Liver (tissue), 9 donors: ENCODE results near the gene MARK3. TPM values are rescaled to one million over a fixed set of nuclear protein-coding genes. Genes with fewer than 3 reads are reported as not detected.
A peak's percentile ranks its signal among the peaks of the same experiment; 100 is the strongest.

Source experiments
- DNase-seq: peaks from one replicate; pipeline ENCODE4 v3.0.0-alpha.2; 2017; ENCODE audit warnings: low spot score
- H3K27ac ChIP-seq, 2 donors: one replicate each; pipeline ENCODE4 v1.7.0; 2013; ENCODE audit warnings: inconsistent platforms in 2 of 2, low read length in 2 of 2, control low read depth in 1 of 2, low read depth in 1 of 2, mild to moderate bottlenecking in 1 of 2
- H3K27me3 ChIP-seq, 4 donors: one replicate each; pipeline versions ENCODE4 v1.6.1 to v1.7.0; 2013; ENCODE audit warnings: low read length in 3 of 4, inconsistent platforms in 1 of 4, mild to moderate bottlenecking in 1 of 4, moderate library complexity in 1 of 4; ENCODE audit not compliant: control insufficient read depth in 4 of 4, insufficient read depth in 4 of 4
- H3K36me3 ChIP-seq, 4 donors: one replicate each; pipeline versions ENCODE4 v1.6.1 to v1.7.0; 2013; ENCODE audit warnings: low read length in 3 of 4, mild to moderate bottlenecking in 3 of 4, low read depth in 1 of 4, moderate library complexity in 1 of 4; ENCODE audit not compliant: control insufficient read depth in 4 of 4, insufficient read depth in 3 of 4
- H3K4me1 ChIP-seq, 4 donors: one replicate each; pipeline versions ENCODE4 v1.6.1 to v1.7.0; 2013; ENCODE audit warnings: low read length in 3 of 4, mild to moderate bottlenecking in 3 of 4, moderate library complexity in 1 of 4; ENCODE audit not compliant: control insufficient read depth in 4 of 4, insufficient read depth in 4 of 4
- H3K4me3 ChIP-seq, 3 donors: one replicate each; pipeline versions ENCODE4 v1.6.1 to v1.7.0; 2013; ENCODE audit warnings: low read length in 3 of 3, control low read depth in 1 of 3, low read depth in 1 of 3, mild to moderate bottlenecking in 1 of 3
- H3K9ac ChIP-seq, 2 donors: one replicate each; pipeline ENCODE4 v1.7.0; 2013; ENCODE audit warnings: low read length in 2 of 2, mild to moderate bottlenecking in 2 of 2, moderate library complexity in 2 of 2, control low read depth in 1 of 2, low read depth in 1 of 2
- H3K9me3 ChIP-seq, 4 donors: one replicate each; pipeline versions ENCODE4 v1.6.1 to v1.7.0; 2013; ENCODE audit warnings: low read length in 3 of 4; ENCODE audit not compliant: control insufficient read depth in 4 of 4
- EGR1 ChIP-seq, 2 donors: IDR thresholded peaks; 2 replicates each; pipeline ENCODE4 v1.6.1; 2016 to 2018; ENCODE audit warnings: antibody characterized with exemption in 2 of 2, low read depth in 2 of 2
- FOXA1 ChIP-seq: IDR thresholded peaks from 2 replicates; pipeline ENCODE4 v1.6.1; 2016; ENCODE audit warnings: antibody characterized with exemption
- FOXA2 ChIP-seq: IDR thresholded peaks from 2 replicates; pipeline ENCODE4 v1.6.1; 2016; ENCODE audit warnings: antibody characterized with exemption
- GABPA ChIP-seq, 2 donors: IDR thresholded peaks in 1 of 2; conservative IDR thresholded peaks in 1 of 2; 2 replicates each; pipeline ENCODE4 v1.6.1; 2016; ENCODE audit warnings: antibody characterized with exemption in 2 of 2, mild to moderate bottlenecking in 1 of 2, moderate library complexity in 1 of 2
- HNF4A ChIP-seq, 2 donors: conservative IDR thresholded peaks; 2 replicates each; pipeline ENCODE4 v1.6.1; 2016; ENCODE audit warnings: antibody characterized with exemption in 2 of 2, mild to moderate bottlenecking in 2 of 2
- JUND ChIP-seq, 2 donors: IDR thresholded peaks; 2 replicates each; pipeline ENCODE4 v1.6.1; 2016; ENCODE audit warnings: antibody characterized with exemption in 2 of 2
- RAD21 ChIP-seq, 2 donors: IDR thresholded peaks; 2 replicates each; pipeline ENCODE4 v1.6.1; 2016; ENCODE audit warnings: antibody characterized with exemption in 2 of 2, mild to moderate bottlenecking in 2 of 2
- RXRA ChIP-seq, 2 donors: IDR thresholded peaks; 2 replicates each; pipeline ENCODE4 v1.6.1; 2017 to 2018; ENCODE audit warnings: antibody characterized with exemption in 2 of 2, mild to moderate bottlenecking in 1 of 2
- SP1 ChIP-seq: IDR thresholded peaks from 2 replicates; pipeline ENCODE4 v1.6.1; 2018; ENCODE audit warnings: antibody characterized with exemption, mild to moderate bottlenecking
- TAF1 ChIP-seq: conservative IDR thresholded peaks from 2 replicates; pipeline ENCODE4 v1.6.1; 2016; ENCODE audit warnings: antibody characterized with exemption, mild to moderate bottlenecking
- WGBS: extraction: QIAGEN DNeasy Blood & Tissue Kit; methylation state at CpG from one replicate; pipeline ENCODE4 v1.1.7; 2013; 5-methylcytosine and 5-hydroxymethylcytosine counted together
- polyA plus RNA-seq, 2 donors: library from polyadenylated mRNA; stranded (reverse) in 1 of 2; unstranded in 1 of 2; fragments of 200-250 nt in 1 of 2; fragments of >200 nt in 1 of 2; fragmentation: Nextera tagmentation in 1 of 2; extraction: Ambion mirVana in 1 of 2; gene quantifications; one replicate each; pipeline versions ENCODE4 v1.2.1 to v1.2.3, GENCODE V29; 2013 to 2015
- total RNA-seq, 2 donors: library from RNA; depleted of rRNA; stranded (reverse); fragments of >200 nt; gene quantifications; one replicate each; pipeline ENCODE4 v1.2.3, GENCODE V29; 2014
- TF ChIP-seq, protein P1 (sequence below): fragments of 150-350 bp; IDR thresholded peaks from 2 replicates; pipeline ENCODE4 v1.5.1; 2017; ENCODE audit warnings: improper control_type of control experiment, low read depth, low read length; ENCODE audit not compliant: missing input control
- TF ChIP-seq, protein P2 (sequence below): IDR thresholded peaks from 2 replicates; pipeline ENCODE4 v1.6.1; 2016; ENCODE audit warnings: antibody characterized with exemption
- TF ChIP-seq, protein P3 (sequence below): IDR thresholded peaks from 2 replicates; pipeline ENCODE4 v1.6.1; 2016; ENCODE audit warnings: antibody characterized with exemption, mild to moderate bottlenecking
- TF ChIP-seq, protein P4 (sequence below): IDR thresholded peaks from 2 replicates; pipeline ENCODE4 v1.6.1; 2016; ENCODE audit warnings: antibody characterized with exemption
- donor health status: healthy.
- donor health status: healthy.
- donor health status: healthy.
- donor health status: healthy.
- donor health status: healthy.

Gene MARK3
- total and polyA plus RNA-seq, 4 donors, result 14.1 to 86.0 (median 33.0) TPM

DNA sequence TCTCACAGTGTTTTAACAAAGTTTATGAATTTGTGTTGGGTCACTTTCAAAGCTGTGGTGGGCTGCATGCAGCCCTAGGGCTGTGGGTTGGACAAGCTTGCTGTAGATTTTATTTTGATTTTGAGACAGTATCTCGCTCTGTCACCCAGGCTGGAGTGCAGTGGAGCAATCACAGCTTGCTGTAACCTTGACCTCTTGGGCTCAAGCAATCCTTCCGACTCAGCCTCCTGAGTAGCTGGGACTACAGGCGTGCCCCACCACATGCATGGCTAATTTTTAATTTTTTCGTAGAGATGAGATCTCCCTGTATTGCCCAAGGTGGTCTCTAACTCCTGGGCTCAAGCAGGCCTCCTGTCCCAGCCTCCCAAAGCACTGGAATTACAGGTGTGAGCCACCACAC is 5.4 kb downstream of the MARK3 start:
- DNase-seq, result no peak
- TF ChIP-seq GABPA (IDR thresholded peaks at IDR 0.05 in 1 of 2, conservative IDR thresholded peaks at IDR 0.05 in 1 of 2) (no peak), EGR1 (IDR thresholded peaks at IDR 0.05; ENCODE audit: low read depth in 2 of 2) (no peak), JUND (IDR thresholded peaks at IDR 0.05) (no peak), HNF4A (conservative IDR thresholded peaks at IDR 0.05) (no peak), TAF1 (no peak), SP1 (no peak), FOXA1 (no peak), FOXA2 (no peak), RAD21 (IDR thresholded peaks at IDR 0.05) (no peak), RXRA (IDR thresholded peaks at IDR 0.05) (no peak)
- TF ChIP-seq, protein P1, sequence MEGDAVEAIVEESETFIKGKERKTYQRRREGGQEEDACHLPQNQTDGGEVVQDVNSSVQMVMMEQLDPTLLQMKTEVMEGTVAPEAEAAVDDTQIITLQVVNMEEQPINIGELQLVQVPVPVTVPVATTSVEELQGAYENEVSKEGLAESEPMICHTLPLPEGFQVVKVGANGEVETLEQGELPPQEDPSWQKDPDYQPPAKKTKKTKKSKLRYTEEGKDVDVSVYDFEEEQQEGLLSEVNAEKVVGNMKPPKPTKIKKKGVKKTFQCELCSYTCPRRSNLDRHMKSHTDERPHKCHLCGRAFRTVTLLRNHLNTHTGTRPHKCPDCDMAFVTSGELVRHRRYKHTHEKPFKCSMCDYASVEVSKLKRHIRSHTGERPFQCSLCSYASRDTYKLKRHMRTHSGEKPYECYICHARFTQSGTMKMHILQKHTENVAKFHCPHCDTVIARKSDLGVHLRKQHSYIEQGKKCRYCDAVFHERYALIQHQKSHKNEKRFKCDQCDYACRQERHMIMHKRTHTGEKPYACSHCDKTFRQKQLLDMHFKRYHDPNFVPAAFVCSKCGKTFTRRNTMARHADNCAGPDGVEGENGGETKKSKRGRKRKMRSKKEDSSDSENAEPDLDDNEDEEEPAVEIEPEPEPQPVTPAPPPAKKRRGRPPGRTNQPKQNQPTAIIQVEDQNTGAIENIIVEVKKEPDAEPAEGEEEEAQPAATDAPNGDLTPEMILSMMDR, result no peak
- TF ChIP-seq, protein P2, sequence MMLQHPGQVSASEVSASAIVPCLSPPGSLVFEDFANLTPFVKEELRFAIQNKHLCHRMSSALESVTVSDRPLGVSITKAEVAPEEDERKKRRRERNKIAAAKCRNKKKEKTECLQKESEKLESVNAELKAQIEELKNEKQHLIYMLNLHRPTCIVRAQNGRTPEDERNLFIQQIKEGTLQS, result no peak
- TF ChIP-seq, protein P3, sequence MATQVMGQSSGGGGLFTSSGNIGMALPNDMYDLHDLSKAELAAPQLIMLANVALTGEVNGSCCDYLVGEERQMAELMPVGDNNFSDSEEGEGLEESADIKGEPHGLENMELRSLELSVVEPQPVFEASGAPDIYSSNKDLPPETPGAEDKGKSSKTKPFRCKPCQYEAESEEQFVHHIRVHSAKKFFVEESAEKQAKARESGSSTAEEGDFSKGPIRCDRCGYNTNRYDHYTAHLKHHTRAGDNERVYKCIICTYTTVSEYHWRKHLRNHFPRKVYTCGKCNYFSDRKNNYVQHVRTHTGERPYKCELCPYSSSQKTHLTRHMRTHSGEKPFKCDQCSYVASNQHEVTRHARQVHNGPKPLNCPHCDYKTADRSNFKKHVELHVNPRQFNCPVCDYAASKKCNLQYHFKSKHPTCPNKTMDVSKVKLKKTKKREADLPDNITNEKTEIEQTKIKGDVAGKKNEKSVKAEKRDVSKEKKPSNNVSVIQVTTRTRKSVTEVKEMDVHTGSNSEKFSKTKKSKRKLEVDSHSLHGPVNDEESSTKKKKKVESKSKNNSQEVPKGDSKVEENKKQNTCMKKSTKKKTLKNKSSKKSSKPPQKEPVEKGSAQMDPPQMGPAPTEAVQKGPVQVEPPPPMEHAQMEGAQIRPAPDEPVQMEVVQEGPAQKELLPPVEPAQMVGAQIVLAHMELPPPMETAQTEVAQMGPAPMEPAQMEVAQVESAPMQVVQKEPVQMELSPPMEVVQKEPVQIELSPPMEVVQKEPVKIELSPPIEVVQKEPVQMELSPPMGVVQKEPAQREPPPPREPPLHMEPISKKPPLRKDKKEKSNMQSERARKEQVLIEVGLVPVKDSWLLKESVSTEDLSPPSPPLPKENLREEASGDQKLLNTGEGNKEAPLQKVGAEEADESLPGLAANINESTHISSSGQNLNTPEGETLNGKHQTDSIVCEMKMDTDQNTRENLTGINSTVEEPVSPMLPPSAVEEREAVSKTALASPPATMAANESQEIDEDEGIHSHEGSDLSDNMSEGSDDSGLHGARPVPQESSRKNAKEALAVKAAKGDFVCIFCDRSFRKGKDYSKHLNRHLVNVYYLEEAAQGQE, result no peak
- Histone ChIP-seq H3K4me1 (peaks cover 14 to 40% (median 18%) of the 10 kb centered on the region in 4 donors), H3K36me3 (no peaks in the 10 kb centered on the region), H3K9me3 (no peaks in the 10 kb centered on the region), H3K27ac (no peak overlapping the region), H3K9ac (no peak overlapping the region), H3K4me3 (no peak overlapping the region), H3K27me3 (no peaks in the 10 kb centered on the region)
- WGBS, result 76% methylated on average over 4 of the region's 4 CpGs

DNA sequence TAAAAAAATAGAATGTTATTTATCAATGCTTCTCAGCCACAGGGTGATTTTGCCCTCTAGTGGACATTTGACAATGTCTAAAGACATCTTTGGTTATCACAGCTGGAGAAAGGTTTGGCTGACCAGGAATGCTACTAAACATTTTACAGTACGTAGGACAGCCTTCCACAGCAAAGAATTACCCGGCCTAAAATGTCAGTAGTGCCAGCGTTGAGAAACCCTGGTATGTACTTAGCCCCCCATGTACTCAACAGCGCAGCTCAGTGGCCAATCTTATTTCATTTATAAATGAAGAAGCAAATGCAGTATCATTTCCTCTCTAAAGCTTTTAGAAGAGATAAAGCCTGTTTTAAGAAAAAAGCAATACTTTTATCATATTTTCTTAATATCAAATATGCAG is 5.8 kb downstream of the MARK3 start:
- H3K4me3 ChIP-seq, result no peak overlapping the region
- peaks cover 14 to 43% (median 19%) of the 10 kb centered on the region in 4 donors for H3K4me1 ChIP-seq
- H3K9ac ChIP-seq, result no peak overlapping the region
- H3K27ac ChIP-seq, result no peak overlapping the region
- no peaks in the 10 kb centered on the region for H3K9me3 ChIP-seq
- H3K36me3 ChIP-seq, result no peaks in the 10 kb centered on the region
- WGBS, result 14% methylated on average over 4 of the region's 4 CpGs
- TF ChIP-seq, protein P3, result no peak
- no peak for TF ChIP-seq TAF1
- TF ChIP-seq RAD21 (IDR thresholded peaks at IDR 0.05), result peak; percentile 64 to 69
- TF ChIP-seq HNF4A (conservative IDR thresholded peaks at IDR 0.05), result no peak
- TF ChIP-seq EGR1 (IDR thresholded peaks at IDR 0.05; ENCODE audit: low read depth in 2 of 2), result no peak
- no peak for TF ChIP-seq JUND (IDR thresholded peaks at IDR 0.05)
- TF ChIP-seq, protein P1, result peak; percentile 42
- TF ChIP-seq, protein P4, sequence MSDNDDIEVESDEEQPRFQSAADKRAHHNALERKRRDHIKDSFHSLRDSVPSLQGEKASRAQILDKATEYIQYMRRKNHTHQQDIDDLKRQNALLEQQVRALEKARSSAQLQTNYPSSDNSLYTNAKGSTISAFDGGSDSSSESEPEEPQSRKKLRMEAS, result no peak
- TF ChIP-seq RXRA (IDR thresholded peaks at IDR 0.05), result no peak
- TF ChIP-seq, protein P2, result no peak
- TF ChIP-seq GABPA (IDR thresholded peaks at IDR 0.05 in 1 of 2, conservative IDR thresholded peaks at IDR 0.05 in 1 of 2), result no peak
- H3K27me3 ChIP-seq, result no peaks in the 10 kb centered on the region
- no peak for DNase-seq
